CD4-positive, alpha-beta T cell treated with Interleukin-10 for 1 hour (primary cell): ENCODE measurements around the gene PSMD13.
"Not testable (repeated sequence)": the region's sequence is repeated elsewhere in the genome, so short reads cannot be mapped to it uniquely, and the experiment has no call there.

ENCODE experiments used
- DNase-seq: peaks from one replicate; pipeline ENCODE4 v3.0.0-alpha.2; 2020

Gene PSMD13

DNA sequence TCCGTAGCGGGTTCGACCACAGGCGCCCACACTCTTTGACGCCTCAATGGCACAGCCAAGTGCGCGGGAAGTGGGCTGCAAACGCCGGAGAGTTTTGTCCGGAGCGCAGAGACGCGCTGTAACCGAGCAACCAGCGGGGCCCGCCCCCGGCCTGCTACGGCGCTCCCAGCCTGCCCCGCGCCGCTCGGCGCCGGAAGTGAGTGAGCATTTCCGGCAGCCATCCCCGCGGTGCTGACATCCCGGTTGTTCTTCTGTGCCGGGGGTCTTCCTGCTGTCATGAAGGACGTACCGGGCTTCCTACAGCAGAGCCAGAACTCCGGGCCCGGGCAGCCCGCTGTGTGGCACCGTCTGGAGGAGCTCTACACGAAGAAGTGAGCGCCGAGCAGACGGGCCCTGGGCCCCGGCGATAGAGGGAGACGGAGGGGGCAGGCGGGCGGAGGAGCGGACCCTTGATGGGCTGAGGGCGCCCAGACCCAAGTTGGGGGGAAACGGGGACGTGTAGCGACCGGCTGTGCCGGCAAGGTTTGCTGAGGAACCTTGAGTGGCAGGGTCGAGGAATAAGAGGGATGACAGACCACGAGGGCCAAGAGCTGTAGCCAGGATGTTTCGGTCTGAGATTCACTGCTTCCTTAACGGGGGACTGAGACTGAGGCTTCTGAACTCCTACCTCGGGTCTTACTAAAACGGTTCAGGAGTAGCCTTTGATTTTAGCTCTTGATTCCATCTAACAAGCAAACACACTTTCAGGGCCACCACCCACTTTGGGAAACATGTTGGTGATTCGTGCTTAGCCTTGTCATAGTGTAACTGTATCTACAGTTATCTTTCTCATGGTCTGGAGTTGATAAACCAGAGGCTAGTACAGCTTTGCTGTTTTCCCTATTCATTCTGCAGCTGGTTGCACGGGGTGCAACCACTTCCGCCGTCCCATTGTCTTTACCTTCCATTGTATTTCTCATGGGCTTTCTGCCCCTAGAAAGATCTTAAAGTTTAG, at the start of gene PSMD13:
Gene PSMD13 (plus strand): TSS at position 203 of the 994 bp plus-strand sequence. CDS start 74 bp downstream, at position 277.
- peak; percentile 89 for DNase-seq

DNA sequence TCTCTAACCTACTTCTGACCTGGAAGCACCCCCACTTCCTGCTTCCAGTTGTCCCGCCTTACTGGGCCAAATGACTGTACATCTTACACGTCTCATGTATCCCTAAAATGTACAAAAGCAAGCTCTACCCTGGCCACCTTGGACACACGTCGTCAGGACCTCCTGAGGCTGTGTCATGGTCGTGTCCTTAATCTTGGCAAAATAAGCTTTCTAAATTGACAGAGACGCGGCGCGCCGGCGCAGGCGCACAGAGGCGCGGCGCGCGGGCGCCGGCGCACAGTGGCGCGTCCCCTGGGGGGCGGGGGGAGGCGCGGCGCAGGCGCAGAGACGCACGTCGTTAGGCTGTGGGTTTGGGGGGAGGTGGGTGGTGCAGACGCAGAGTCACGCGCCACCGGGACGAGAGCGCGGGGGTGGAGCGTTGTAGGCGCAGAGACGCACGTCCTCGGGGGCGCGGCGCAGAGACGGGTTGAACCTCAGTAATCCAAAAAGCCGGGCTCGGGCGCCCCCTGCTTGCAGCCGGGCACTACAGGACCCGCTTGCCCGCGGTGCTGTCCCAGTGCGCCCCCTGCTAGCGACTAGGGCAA, 47.5 kb upstream of the PSMD13 start:
- not testable (repeated sequence) for DNase-seq

DNA sequence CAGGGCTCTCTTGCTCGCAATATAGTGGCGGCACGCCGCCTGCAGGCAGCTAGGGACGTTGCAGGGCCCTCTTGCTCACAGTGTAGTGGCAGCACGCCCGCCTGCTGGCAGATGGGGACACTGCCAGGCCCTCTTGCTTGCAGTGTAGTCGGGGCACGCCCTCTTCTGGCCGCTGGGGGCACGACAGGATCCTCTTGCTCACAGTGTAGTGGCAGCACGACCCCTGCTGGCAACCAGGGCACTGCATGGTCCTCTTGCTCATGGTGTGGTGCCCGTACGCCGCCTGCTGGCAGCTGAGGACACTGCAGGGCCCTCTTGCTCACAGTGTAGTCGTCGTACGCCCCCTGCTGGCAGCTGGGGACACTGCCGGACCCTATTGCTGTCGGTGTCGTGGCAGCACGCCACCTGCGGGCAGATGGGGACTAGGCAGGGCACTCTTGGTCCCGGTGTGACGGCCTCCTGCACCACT, 46.9 kb upstream of the PSMD13 start:
- peak; percentile 60 for DNase-seq

DNA sequence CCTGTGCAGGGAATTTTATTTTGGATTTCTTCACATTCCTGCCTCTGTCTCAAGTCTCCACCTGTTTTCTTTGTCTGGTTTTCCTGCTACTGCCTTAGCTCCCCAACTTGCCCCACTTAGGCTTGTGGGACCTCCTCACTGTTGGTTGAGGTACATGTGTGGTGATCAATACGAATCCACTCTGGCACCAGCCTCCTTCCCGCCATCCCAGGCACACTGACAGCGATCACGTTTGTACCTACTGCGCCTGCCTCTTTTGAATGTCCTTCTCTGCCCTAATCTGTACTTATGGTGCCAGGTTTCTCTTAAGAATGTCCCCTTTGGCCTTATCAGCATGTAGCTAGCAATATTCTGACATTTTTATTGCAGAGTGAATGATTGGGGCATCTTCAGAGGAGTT, 46.2 kb upstream of the PSMD13 start:
- DNase-seq: not testable (repeated sequence)

DNA sequence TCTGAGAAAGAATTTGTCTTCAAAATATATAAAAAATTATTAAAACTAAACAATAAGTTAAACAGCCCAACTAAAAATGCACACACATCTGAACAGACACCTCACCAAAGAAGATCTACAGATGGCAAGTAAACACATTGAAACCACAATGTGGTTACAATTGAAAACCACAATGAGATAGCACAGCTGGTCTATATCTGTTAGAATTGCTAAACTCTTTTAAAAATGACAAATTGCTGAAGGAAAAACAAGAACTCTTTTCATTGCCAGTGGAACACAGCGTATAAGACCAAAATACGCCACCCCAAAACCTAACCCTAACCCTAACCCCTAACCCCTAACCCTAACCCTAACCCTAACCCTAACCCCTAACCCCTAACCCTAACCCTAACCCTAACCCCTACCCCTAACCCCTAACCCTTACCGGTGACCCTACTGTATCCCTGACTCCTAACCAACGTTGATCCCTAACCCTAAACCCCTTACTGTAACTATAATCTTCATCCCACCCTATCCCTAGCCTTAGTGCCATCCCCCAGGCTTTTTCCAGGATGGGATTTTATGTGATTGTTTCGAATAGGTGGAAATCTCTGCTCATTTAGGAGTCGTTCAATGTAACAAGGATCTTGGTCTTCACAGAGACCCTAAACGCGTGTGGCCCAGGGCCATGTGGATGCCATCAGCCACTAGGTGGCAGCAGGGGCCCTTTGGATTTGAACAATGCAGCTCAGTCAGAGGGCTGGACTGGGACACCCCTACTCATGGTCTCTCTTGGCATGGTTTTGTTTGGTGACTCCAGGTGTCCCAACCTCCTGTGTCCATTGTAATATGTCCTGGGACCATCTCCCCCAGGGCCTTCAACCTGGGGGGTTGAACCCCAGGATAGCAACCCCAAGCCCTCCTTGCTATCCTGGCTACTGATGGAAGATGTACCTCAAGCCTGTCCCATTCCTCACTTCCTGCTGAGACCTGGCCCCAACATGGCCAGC, 45.0 kb upstream of the PSMD13 start:
- peak; percentile 55 for DNase-seq

DNA sequence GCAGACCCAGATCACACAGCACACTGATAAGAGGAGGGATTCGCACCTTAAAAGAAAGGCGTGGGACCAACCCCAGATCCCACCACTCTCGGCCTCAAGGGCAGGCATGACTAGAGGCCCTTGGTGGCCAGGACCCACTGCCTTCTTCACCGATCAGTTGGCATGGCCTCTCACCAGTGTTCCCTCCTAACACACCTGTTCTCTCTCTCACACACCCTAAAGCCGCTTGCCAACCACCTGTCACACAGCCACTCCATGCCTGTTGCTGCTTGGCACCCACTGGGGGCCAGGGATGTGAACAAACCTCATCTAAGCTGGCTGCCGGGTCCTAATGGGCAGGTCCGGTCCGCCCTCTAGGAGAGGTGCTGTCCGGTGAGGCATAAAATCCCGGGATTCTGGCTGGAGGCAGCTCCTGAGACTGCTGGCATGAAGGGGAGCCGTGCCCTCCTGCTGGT, 44.1 kb upstream of the PSMD13 start, which contains the start of gene SCGB1C1:
Gene SCGB1C1 (plus strand): TSS at position 405 of the 455 bp plus-strand sequence. CDS start 22 bp downstream, at position 427.
- DNase-seq: not testable (repeated sequence)

DNA sequence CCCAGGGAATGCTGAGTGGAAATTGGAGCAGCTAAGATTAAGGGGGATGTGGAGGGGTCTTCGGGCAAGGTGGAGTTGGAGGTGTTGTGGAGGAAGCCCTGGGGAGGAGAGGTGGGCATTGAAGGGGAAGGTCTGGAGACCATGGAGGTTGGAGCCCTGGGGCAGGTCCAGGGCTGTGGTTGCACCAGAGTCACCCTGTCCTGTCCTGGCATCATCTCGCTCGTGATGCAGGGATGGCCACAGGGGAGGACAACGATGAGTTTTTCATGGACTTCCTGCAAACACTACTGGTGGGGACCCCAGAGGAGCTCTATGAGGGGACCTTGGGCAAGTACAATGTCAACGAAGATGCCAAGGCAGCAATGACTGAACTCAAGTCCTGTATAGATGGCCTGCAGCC, 43.3 kb upstream of the PSMD13 start:
- DNase-seq: not testable (repeated sequence)

DNA sequence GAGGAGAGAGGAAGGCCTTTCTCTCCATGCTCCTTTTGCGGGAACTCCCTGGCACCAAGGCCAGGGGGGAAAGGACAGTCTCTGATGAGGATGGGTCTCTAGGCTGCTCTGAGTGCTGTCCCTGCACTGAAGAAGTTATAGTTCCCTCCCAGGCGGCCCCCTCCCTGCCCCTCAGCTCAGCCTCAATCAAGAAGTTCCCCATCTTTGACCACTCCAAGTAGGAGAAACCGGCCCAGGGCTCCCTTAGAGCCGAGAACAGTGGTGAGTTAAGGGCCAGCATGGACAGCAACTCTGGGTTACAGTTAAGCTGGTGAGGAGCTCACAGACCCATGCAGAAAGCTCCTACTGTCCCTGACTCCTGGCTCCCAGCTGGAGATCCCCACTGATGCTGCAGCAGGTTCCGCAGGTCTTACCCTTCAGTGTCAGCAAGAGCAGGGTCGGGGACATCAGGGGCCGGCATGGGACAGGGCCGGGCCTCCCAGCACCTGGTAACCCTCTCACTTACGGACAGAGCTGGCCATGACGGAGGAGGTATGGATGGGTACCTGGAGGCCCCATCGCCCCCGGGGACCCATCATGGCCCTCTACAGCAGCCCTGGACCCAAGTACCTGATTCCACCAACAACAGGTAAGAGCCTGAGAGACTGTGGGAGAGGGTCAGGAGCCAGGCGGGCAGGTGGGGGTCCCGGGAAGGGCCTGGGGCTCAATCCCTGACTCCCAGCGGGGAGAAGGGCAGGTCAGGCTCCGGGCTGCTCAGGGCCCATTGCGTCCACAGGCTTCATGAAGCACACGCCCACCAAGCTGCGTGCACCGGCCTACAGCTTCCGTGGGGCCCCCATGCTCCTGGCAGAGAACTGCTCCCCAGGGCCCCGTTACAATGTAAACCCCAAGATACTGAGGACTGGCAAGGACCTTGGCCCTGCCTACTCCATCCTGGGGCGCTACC, 39.7 kb upstream of the PSMD13 start:
- DNase-seq: no peak

DNA sequence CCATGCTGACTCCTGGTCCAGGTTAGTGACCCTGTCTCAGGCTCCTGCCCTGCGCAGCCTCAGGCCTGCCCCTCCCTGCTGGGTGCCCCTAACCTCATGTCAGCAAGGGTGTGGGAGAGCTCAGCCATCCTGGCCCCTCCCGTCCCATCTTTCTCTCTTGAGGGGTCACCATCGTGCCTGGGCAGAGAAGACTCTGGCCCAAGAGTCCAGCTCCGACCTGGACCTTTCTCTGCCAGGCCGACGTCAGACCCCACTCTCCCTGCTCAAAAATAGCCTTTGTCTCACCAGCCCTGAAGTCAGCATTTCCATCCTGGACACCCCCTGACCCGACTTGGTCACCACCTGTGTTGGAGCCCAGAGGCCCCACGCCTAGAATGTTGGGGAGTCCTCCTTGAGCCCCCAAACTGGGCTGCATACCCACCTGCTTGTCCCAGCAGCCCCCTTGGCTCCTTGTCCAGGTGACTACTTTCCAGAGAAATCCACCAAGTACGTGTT, 39.0 kb upstream of the PSMD13 start:
- DNase-seq: no peak

DNA sequence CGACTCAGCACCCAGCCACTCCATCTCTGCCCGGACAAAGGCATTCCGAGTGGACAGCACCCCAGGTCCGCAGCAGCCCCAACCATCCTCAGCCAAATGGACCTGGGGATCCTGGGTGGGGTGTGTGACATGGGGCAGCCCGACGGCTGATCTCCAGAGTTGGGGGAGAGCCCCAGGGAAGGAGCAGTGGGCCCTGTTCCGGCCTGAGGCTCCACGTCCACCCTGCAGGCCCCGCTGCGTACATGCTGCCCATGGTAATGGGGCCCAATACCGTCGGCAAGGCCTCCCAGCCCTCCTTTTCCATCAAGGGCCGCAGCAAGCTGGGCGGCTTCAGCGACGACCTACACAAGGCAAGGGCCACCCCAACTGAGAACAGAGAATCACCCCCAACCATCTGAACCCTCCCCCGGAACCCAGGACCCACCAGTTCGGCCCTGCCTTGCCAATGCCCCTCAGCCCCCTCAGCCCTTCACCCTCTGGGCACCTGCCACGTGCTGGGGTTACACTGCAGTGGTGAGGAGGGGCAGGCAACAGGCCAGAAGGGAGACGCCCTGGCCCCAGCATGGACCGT, 38.5 kb upstream of the PSMD13 start:
- no peak for DNase-seq

DNA sequence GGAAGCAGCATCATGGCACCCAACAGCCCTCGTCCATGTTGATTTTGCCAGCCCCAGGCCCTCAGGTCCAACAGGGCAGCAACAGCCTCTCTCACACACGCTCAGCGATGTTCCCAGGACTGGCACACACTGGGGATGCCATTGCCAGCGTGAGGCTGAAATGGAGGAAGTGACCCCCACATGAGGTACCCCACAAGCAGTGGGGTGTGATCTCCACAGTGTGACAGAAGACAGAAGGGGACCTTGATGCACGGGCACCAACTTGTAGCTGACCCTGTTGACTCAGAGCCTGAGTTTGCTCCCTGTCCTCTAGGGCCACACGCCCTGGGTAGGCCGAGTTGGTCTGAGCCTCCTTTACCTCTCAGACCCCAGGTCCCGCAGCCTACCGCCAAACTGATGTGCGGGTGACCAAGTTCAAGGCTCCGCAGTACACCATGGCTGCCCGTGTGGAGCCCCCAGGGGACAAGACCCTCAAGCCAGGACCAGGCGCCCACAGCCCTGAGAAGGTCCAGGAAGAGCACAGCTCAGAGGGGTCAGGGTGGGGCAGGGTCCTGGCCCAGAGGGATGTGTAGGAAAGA, 37.7 kb upstream of the PSMD13 start:
- DNase-seq: no peak

DNA sequence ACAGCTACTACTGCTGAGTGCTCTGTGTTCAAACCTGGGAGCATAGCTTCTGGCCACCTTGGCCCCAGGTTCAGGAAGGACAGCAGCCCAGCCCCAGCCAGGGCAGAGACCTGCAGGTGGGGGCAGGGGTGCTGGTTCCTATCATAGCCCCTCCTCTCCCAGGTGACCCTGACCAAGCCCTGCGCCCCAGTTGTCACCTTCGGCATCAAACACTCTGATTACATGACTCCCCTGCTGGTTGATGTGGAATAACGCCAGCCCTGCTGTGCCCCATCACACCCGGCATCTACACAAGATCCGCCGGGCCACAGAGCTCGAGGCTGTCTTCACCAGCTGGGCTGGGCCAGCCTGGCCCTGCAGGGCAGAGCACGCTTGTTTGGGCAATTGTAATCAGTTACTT, 37.0 kb upstream of the PSMD13 start:
- DNase-seq: no peak

DNA sequence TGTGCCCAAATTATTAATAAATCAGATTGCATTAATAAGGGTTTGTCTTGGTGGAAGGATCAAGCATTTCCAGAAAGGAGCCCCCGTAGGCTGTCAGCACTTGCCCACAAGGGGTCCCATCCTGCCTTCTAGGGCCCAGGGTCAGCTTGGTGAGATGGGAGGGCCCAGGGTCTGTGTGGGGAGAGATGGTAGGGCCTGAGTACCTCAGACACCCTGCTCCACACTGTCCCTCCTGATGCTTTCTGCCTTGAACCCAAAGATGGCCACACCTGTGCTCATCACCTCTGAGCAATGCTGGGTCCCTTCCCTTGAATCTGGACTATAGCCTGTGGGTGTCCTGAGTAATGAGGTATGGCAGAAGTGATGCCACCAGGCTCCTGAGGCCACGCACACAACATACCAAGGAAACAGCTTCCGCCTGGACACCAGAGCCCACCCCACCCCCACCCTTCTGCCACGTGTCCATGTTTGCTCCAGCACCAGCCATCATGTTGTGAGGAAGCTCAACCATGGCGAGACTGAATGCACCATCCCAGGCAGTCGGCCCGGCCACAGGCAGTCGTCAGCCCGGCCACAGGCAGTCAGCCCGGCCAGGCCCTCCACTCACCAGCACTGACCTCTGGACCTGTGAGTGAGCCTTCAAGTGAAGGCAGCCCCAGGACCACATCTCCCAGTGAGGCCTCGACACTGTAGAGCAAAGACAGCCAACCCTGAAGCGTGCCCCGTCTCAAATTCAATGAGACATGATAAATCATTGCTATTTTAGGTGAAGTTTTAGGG, 36.4 kb upstream of the PSMD13 start:
- no peak for DNase-seq

DNA sequence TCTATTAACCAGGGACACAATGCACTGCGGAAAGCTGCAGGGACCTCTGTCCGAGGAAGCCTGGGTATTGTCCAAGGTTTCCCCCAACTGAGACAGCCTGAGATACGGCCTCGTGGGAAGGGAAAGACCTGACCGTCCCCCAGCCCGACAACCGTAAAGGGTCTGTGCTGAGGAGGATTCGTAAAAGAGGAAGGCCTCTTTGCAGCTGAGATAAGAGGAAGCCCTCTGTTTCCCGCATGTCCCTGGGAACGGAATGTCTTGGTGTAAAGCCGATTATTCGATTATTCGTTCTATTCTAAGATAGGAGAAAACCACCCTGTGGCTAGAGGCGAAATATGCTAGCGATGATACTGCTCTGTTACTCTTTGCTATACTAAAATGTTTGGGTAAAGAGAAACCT, 34.8 kb upstream of the PSMD13 start:
- DNase-seq: no peak

DNA sequence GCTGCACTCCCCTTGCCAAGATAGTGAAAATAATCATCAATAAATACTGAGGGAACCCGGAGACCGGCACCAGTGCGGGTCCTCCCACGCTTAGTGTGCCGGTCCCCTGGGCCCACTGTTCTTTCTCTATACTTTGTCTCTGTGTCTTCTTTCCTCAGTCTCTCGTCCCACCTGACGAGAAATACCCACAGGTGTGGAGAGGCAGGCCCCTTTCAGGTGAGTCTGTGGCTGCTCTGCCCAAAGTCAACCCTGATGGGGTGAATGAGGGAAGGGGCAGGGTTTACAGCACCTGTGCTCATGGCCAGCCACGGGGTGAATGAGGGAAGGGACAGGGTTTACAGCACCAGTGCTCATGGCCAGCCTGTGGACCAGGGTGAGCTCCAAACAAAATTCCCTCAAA, 34.3 kb upstream of the PSMD13 start:
- DNase-seq: no peak

DNA sequence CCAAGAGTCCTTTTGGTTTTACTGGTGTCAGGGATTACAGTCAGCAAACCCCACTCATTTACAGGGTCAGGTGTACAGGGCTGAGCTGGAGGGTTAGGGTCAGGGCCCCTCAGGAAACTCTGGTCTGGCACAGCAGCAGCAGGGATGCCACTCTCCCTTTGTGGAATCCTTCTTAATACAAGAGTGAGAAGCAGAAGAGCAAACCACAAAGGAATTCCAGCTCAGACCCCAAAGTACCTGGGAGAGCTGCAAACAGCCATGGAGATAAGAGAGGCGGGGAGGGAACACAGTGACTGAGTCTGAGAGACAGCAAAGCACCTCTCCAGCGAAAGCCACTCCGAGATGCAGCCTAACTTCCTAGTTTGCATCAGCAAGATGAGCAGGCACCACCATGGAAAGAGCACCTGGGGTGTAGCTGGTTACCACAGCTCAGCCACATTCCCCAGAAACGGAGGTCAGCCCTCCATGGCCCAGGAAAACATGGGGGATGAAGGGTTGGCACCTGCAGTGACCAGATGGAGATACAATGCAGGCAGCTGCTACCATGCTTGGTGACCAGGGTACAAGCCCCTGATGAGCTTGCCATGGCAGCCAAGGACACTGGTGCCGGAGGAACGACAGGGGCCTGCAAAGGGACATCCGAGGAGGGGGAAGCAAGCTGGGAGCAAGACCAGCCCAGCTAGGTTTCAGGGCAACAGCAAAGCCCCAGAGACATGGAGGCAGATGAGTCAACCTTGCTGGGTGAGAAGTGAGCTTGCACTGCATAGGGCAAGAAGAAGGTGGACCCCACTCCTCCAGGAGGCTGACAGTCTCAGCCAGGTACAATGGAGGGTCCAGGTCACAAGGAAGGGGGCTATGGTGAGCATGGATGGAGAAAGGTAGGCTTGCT, 33.5 kb upstream of the PSMD13 start:
- DNase-seq: no peak

DNA sequence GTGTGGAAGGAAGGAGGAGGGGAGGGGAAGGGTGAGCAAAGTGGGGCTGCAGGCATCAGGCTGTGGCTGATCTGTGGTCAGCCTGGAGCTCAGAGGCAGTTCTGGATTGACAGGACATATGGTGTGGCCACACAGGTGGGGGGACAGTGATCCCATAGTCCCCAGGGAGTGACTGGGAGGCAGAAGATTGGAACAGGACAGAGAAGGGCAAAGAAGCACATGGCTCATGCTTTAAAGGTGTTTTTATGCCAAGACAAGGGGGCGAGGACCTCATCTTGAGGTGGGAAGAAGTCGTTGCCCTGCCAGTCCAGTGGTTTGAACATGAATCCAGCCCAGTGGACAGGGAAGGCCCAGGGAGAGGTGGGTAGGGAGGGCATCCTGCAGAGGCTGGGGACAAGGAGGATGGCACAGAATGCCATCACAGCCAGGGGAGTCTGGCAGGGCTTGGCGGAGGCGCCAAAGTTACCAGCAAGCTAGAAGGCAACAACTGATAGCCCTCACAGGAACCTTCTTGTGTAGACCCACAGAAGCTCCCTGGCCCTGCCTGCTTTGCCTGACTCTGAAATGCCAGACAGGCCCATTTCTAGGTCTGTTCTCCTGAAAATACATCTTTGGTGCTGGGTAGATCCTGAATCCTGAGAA, 32.7 kb upstream of the PSMD13 start:
- no peak for DNase-seq

DNA sequence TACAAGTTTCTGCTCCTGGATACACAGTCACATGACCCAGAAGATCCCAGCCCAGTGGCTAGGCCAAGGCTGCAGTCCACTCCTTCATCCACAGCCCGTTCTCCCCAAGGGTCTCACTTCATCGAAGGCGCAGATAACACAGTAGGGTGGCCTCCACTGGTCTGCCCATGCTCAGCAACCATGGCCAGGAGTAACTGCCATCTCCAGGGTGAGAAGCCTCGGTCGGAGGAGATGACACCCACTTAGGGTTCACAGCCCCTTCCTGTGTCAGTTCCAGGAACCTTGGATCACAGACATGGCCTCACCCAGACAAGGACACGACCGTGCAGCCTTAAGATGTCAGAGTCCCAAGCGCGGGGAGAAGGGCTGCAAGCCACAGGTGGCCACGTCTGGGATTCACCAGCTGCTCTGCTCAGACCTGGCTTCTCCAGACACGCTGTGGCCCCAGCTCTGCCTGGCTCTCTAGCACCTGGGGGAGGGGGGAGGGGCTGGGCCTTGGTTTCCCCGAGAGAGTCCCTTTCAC, 32.1 kb upstream of the PSMD13 start:
- DNase-seq: no peak
